Upper lobe of left lung (tissue), 4 donors: ENCODE measurements around the gene LINGO1.

Experiments used
- POLR2A ChIP-seq, 4 donors: fragments of 450-650 bp; IDR thresholded peaks; one replicate each; pipeline ENCODE4 v1.5.1; 2016 to 2017; ENCODE audit warnings: antibody characterized with exemption in 4 of 4, mild to moderate bottlenecking in 2 of 4
- POLR2AphosphoS5 ChIP-seq, 2 donors: sonication (generic); formaldehyde crosslinking; IDR thresholded peaks; one replicate each; pipeline ENCODE4 v1.5.1; 2017; ENCODE audit warnings: antibody characterized with exemption in 2 of 2
- TF ChIP-seq, protein P1 (sequence below), 6 experiments: fragments of 450-650 bp in 4 of 6; fragments of 200-600 bp in 2 of 6; sonication (generic) in 2 of 6; IDR thresholded peaks; one replicate each; pipeline ENCODE4 v1.5.1; 2016 to 2019; ENCODE audit warnings: antibody characterized with exemption in 6 of 6

DNA sequence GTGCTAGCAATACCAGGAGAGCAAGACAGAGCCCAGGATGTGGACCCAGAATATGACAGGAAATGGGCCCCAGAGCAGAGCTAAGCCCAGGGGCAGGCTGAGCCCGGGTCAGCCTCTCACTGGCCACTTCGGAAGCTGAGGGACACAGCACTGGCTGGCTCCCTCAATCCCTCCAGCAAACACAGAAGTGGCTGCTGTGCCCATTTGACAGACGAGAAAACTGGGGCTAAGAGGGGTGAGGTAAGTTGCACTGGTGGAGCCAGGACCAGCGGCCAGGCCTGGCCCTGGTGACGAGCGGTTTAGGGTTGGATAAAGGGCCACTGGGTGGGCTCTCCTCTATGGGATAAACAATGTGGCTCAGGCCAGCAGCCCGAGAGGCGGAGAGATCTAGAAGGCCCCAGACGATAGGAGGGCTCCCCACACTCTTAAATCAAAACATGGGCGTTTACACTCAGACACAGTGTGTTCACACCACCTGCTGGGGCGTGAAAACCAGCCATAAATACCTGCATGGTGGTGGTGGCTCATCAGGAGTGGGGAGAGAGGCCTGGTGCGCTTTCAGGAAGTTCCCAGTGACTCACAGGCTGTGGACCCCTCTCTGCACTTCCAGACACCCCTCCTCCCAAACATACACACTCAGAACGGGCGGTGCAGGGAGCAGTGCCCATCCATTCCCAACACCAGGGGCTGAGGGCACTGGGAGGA, 12.0 kb upstream of the LINGO1 start:
- TF ChIP-seq, protein P1, sequence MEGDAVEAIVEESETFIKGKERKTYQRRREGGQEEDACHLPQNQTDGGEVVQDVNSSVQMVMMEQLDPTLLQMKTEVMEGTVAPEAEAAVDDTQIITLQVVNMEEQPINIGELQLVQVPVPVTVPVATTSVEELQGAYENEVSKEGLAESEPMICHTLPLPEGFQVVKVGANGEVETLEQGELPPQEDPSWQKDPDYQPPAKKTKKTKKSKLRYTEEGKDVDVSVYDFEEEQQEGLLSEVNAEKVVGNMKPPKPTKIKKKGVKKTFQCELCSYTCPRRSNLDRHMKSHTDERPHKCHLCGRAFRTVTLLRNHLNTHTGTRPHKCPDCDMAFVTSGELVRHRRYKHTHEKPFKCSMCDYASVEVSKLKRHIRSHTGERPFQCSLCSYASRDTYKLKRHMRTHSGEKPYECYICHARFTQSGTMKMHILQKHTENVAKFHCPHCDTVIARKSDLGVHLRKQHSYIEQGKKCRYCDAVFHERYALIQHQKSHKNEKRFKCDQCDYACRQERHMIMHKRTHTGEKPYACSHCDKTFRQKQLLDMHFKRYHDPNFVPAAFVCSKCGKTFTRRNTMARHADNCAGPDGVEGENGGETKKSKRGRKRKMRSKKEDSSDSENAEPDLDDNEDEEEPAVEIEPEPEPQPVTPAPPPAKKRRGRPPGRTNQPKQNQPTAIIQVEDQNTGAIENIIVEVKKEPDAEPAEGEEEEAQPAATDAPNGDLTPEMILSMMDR (IDR thresholded peaks at IDR 0.05) = no peak
- TF ChIP-seq POLR2A (IDR thresholded peaks at IDR 0.05) (no peak), POLR2AphosphoS5 (IDR thresholded peaks at IDR 0.05) (no peak)
